HG03039 (cell line): Measurements from ENCODE around the gene CHTF8.

Experiments
- ATAC-seq: cut with Tn5 transposase; IDR thresholded peaks from one replicate; pipeline ENCODE4 v1.9.1; 2021; ENCODE audit warnings: mild to moderate bottlenecking, moderate library complexity; ENCODE audit not compliant: unreplicated experiment

The CHTF8 gene

DNA sequence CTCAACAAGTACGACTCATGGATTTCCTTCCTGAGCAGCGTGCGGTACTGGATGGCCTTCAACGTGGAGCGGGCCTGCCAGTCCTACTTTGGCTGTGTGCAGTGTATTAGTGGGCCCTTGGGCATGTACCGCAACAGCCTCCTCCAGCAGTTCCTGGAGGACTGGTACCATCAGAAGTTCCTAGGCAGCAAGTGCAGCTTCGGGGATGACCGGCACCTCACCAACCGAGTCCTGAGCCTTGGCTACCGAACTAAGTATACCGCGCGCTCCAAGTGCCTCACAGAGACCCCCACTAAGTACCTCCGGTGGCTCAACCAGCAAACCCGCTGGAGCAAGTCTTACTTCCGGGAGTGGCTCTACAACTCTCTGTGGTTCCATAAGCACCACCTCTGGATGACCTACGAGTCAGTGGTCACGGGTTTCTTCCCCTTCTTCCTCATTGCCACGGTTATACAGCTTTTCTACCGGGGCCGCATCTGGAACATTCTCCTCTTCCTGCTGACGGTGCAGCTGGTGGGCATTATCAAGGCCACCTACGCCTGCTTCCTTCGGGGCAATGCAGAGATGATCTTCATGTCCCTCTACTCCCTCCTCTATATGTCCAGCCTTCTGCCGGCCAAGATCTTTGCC, 17.9 kb downstream of the CHTF8 start:
- ATAC-seq, result no peak

DNA sequence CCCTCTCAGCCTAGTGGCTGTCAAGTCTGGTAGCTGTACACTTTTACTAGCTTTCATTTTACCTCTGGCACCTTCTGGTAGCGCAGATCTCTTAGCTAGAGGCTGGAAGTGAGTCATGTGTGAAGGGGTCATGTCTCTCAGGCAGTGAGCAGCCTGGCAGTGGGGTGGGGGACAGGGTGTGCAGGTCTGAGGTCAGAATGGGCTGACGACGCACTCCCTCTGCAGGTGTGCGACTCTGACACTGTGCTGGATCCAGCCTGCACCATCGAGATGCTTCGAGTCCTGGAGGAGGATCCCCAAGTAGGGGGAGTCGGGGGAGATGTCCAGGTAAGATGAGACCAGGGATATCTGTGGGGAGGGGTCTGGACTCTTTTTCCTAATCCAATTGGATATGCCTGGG, 19.2 kb downstream of the CHTF8 start:
- no peak for ATAC-seq

DNA sequence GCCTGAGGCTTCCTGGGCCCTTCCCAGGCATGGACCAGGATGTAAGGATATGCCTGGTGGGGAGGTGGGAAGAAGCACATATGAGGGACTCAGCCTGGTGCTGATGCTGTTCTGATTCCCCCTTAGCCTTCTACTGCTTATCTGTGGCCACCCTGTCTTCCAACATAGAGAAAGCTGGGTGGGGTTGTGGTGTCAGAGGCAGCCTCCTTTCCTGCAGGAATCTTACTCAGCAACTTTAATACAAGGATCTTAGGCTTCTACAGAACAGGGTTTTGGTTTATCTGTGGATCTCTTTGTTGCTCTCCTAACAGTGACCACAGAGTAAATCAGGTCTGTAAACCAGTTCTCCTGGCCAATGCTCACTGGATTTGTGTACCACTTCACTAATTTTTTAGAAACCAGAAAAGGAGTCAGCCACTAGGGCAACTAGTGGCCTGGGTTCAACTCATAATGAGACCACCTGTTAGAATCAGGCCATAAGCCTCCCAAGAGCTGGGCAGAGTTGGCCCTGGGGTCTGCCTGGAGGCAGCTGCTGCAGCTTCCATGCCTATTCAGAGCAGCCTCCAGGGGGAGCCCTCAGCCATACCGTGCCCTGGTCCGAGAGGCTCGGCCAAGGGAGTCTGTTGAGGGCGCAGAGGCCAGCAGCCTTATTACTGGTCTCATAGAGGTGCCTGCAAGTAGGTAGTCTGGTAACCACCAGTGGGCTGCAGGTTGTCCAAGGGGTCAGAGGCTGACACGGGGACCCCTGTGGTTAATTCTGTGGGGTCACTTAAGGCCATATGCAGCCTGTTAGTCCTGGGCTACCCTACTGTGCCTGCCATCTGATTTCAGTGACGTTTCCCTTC, 19.9 kb downstream of the CHTF8 start:
- ATAC-seq, result peak; percentile 53

DNA sequence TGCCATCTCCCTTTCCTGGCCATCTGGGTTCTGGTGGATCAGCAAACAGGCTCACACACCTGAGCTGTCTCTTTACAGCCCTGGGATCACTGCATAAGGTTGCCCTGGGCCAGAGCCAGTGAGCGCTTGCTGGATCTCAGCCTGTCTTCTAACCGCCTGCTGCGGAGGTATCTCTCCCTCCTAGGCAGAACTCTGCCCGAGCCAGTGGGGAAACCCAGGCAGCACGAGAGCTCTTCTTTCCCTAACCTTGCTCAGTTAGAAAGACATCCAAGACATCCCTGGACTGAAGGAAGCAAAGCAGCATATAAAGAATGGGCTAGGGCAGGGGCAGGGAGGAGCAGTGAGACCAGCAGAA, 20.5 kb downstream of the CHTF8 start:
- no peak for ATAC-seq

DNA sequence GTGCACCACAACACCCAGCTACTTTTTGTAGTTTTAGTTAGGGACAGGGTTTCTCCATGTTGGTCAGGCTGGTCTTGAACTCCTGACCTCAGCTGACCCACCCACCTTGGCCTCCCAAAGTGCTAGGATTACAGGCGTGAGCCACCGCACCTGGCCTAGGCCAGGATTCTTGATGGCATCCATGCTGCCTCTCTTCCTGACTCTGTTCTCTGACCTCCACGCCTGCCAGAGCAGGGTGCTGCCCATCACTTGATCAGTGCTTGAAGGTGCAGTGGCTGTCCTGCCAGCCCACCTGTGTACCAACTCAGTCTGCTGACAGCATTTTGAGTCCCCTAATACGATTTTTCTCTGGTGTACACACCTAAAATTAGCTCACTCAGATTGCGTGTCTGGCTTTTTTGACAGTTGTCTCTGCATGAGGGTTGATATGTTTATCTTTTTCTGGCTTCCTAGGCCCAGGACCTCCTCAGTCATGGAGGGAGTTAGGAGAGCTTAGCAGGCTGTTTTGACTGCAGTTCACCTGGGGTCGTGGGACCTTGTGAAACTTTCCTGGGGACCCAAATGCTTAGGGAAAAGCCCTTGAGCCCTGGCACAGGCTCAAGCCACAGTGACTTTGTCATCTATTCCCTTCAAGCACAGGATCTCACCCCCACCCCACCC, 21.0 kb downstream of the CHTF8 start:
- no peak for ATAC-seq

DNA sequence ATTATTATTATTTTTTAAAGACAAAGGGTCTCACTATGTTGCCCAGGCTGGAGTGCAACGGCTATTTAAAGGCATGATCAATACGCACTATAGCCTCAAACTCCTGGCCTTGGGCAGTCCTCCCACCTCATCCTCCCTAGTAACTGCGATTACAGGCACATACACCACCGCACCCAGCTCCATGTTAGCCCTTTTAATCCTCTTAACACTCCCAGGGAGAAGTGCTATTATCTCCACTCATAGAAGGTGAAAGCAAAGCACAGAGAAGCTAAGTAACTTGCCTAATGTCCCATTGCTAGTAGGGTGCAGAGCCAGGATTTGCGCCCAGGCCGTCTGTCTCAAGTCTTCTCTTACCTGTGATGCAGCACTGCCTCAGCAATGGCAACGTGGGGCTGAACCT, 22.0 kb downstream of the CHTF8 start:
- no peak for ATAC-seq

DNA sequence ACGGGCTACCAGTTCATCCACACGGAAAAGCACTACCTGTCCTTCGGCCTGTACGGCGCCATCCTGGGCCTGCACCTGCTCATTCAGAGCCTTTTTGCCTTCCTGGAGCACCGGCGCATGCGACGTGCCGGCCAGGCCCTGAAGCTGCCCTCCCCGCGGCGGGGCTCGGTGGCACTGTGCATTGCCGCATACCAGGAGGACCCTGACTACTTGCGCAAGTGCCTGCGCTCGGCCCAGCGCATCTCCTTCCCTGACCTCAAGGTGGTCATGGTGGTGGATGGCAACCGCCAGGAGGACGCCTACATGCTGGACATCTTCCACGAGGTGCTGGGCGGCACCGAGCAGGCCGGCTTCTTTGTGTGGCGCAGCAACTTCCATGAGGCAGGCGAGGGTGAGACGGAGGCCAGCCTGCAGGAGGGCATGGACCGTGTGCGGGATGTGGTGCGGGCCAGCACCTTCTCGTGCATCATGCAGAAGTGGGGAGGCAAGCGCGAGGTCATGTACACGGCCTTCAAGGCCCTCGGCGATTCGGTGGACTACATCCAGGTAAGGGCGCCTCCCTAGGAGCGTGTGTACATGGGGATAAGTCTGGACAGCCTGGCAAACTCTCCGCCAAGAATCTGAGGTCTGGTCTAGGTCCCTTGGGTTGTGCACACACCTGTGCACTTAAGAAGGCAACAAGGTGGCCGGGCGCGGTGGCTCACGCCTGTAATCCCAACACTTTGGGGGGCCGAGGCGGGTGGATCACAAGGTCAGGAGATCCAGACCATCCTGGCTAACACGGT, 22.7 kb downstream of the CHTF8 start:
- ATAC-seq, result no peak

DNA sequence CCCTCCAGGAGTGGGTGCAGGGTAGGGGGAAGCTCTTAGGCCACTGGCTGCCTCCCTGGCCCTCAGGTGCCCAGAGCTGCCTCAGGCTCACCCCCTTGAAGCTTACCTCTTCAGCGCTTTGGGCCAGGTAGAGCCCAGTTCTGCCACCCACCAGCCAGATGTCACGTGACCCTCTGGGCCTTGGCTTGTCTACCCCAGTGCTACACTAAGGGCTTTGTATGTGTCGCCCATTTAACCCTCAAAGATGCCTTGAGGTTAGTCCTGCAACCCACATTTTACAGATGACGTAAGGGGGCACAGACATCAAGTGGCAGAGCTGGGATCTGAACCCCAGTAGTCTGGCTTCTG, 23.5 kb downstream of the CHTF8 start:
- ATAC-seq, result no peak

DNA sequence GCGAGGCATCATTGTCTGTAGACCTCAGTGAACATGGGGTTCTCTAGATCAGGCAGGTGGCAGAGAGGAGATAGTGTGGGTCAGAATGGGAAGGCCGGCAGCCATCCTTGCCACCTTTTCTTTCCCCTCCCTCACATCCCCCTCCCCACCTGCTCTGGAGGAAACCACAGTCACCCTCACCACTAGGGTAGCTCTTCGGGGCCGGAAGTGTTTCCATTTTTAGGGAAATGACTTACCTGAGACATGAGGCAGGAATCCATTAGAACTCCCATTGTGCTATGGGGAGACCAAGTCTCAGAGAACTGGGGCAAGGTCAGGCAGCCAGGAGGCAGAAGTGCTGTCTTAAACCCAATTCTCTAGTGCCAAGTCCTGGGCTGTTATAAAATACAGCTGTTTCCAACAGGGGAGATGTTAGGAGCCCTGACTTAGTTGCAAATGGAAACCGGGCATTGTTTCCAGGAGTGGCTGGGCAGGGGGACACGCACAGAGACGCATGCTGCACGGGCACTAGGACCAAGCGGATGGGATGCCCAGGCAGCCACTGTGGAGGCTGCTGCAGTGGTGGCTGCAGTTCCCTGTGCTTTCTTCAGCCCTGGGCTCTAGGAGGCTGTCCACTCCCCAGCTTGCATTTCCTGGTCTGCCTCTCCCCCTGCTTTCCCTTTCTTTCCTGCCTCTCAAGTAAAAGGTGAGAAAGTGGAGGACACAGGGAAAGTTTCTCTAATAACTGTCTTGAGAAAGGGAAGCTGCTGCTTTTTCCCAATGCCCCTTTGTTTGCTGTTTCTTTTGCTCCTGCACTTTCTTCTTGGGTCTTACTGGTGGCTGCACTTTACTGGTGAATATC, 24.1 kb downstream of the CHTF8 start:
- no peak for ATAC-seq

DNA sequence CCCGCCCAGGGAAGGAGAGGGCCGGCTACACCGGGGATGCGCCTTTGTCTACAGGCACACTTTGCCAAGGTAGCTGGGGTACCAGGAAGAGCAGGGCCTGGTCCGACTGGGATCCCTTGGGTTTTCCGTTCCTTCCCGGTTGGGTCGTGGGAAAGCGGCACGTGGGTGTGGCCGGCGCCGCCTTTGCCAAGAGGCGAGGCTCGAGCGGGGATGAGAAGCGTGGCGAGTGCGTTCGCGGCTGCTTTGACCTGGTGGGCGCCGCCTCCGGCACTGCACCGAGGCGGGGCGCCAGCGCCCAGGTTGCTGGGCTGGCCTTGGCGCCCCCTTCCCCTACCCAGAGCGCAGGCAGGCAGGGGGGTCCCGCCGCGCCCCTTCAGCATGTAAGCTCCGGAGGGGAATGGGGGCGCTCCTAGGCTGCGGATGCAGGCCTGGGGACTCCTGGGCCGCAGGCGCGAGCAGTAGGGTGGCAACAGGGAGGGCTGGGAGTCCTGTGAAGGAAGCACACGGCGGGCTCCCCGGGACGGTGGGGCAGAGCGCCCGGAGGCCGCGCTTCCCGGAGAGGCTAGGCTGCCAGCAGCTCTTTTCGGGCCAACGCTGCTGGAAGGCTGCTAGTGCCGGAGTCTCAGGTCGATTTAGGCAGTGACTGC, 24.9 kb downstream of the CHTF8 start:
- ATAC-seq, result no peak

DNA sequence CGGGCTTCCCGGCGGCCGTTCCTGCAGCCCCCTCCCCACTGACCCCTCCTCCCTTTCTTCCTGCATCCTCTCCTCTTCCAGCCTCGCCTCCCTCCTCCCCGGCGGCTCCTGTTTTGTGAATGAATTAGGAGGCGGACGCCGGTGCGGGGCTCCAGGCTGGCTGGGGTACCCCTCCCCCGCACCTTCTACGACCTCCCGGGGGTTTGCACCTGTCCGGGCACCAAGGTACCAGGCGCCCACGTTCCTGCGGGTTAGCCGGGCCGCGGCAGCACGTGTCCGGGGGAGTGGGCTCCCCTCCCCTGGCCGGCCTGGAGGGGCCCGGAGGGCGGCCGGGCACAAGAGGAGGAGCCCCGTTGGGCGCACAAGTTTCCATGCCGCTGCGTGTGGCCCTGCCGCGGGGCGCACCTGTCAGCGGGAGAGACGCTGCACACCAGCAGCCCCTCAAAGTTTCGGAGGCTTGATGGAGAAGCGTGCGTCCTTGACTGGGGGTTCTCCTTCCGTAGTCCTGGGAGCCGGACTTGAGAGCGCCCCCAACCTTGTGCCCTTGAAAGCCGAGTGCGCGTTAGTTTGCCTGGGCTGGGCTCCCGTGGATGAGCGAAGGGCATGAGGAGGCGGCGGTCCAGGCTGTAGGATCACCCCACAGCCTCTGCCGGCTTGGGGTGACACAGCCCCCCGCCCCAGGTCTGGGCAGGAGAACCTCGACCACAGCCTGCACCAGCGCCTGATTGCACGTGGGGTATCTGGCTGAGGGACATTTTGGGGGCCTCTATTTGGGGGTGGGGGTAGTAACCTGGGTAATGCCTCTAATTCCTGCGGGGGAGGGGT, 25.7 kb downstream of the CHTF8 start:
- ATAC-seq, result no peak

DNA sequence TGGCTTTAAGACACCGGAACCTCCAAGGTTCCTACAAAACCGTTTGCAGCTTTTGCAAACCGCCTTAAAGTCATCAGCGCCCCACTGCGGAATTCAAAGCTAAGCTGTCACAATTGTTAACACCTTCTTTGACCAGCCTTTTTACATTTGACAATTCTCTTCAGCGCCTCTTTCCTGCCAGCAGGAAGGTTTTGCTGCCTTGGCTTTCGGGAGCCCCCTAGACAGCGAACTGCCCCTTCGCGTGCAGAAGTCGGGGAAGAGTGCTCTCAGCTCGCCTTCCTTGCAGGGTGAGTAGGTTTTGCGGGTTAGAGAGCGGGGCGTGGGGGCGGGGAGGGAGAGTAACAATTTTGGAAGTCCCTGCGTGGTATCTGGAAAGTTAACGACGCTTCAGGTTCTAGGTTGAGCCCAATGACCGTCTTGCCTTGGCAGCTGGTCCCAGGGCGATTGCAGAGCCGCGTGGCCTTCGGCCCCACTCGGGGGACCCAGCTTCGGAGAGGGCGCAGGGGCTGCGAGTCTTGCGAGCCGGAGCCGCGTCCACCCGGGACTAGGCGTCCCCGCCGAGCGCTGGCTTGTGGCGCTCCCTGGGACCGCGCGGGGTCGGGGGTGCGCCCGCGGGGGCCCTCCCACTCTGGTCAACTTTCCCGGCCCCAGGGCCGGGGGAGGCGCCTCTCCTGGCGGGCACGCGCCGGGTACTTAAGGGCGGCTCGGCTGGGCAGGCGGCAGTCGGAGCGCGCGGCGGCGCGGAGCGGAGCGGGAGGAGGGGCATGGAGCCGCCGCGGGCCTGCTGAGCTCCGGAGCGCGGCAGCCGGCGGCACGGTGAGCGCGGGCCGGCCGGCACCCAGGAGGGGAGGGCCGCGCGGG, 26.7 kb downstream of the CHTF8 start, which contains the start of gene HAS3:
Gene HAS3, plus strand, starts transcription at position 153 of the 861 bp plus-strand sequence. CDS start 3,743 bp downstream, outside the sequence.
- ATAC-seq, result no peak

DNA sequence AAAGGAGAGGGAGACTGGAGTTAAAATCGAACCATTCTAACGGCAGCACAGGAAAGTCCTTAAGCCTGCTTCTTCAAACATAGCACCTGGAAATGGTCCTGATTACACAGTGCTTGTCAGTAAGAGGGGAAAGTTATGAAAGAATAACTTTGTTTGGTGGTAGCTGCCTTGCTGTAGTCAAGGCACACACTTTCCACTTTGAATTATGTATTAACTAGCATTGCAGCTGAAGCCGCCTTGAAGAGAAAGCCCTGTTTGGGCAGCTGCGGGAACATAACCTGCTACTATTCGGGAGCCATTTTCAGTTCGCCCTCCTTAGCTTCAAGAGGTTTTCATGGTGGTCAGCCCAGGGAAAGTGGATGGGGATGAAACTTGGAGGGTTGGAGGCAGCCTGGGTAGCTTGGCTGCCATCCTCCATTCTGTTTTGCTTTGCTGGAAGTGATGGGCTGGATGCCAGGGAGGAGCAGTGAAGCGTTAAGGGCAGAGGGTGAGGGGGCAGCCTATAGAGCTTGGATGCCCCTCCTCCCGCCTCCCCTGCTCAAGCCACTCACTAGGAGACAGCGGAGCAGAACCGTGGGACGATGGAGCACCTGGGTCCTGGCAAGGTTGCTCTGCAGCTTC, 32.2 kb downstream of the CHTF8 start:
- ATAC-seq, result no peak

DNA sequence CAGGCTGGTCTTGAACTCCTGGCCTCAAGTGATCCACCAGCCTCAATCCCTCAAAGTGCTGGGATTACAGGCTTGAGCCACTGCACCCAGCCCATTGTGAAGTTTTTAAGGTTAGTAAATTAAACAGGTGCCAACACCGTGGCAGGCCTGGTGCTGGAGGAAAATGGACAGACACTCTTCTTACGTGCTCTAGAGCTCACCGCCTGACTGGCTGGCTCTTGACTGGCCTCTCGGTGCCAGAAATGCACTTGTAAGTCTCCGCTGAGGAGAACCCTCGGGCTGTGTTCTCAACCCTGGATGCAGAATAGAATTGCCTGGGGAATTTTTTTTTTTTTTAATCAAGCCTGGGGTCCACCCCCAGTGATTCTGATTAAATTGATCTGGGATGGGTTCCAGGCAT, 37.2 kb downstream of the CHTF8 start:
- ATAC-seq, result no peak

DNA sequence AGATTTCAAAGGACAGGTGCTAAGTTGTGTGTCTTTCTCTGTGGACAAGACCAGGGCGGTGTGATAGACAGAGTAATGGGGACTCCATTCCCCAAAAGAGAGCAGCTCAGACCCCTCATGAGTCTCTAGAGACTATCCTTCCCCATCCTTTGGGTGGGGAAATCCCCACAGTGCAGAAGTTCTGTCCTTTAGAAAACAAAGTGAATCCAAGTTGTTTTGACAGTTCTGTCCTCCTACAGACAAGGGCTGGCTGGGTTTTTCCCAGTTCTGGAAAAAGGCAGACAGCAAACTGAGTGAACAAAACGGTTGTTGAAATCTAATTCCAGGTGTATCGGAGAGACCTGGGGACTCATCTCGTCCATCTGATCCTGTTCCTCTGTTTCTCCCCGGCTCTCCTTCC, 37.9 kb downstream of the CHTF8 start:
- ATAC-seq, result no peak

DNA sequence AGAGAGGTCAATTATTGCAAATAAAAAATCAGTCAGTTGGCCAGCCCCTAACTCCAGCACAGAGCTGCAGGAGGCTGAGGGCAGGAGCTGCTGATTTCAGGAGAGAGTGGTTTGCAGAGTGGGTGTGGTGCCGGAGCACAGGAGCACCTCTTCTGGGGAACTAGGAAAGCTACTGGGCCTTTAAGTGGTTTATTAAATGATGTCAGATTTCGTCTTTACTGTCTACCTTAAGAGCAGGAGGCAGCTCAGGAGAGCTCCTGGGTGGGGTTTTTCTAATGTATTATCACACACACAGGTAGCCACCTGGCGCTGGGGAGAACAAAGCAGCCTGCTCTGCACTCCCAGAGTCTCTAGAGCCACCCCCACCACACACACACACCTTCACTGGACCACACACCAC, 38.4 kb downstream of the CHTF8 start:
- ATAC-seq, result no peak

DNA sequence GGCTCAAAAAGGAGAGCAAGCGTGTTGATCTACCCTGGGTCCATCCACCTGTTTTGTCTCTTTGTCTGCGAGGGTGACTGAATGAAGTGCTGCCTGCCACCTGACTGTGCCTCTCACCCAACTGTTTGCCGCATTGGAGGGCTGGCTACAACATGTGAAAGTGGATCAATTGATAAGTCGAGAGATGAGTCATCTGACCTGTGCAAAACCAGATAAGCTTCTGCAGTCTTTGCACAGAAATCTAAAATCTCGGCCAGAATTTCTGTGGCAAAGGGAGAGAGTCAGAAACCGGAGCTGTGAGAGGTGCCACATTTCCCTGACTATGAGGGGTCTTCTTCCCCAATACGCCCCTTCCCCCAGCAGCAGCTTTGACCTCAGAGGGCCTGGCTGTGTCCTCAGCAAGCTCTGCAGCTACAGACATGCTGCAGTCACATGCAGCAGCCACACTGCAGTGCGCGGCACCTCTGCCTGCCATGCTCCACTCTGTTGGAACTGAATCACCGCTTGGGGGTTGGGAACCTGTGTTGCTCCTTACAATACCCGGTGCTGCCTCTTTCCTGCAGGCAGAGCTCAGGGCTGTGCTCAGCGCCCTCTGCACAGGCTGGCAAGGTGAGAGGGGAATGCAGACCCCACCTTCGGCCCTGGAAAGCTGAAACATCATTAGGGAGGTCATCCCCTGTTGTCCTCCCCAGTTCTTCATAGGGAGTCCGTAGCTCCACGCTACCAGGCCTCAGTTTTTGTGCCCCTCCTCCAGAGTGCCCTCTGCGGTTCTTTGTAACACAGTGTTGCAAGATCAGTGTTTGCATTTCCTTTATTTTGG, 43.1 kb downstream of the CHTF8 start:
- no peak for ATAC-seq
